DOHH2 (cell line): ENCODE measurements around the gene ZBBX.

ENCODE experiments used
- CTCF ChIP-seq: fragments of 200-600 bp; sonication (generic); IDR thresholded peaks from one replicate; pipeline ENCODE4 v1.5.1; 2014; ENCODE audit warnings: antibody characterized with exemption, mild to moderate bottlenecking, low read depth, low read length; ENCODE audit not compliant: poor library complexity, severe bottlenecking
- EZH2phosphoT487 ChIP-seq: fragments of 200-600 bp; sonication (generic); IDR thresholded peaks from 2 replicates; pipeline ENCODE4 v1.6.1; 2017; ENCODE audit warnings: borderline replicate concordance, mild to moderate bottlenecking, antibody characterized with exemption, low read length, moderate library complexity, mixed read lengths

- no peak for TF ChIP-seq EZH2phosphoT487
- TF ChIP-seq CTCF: no peak
Measured at GRCh38 chr3:167396075-167396474, 16.0 kb upstream of the ZBBX start.
